ENCODE data around the gene ARHGAP26. TPM values are rescaled to one million over a fixed set of nuclear protein-coding genes. Genes with fewer than 3 reads are reported as not detected.

ARHGAP26 gene
- total RNA-seq, 3 donors from 2014 or later: 9.1 to 11.7 (median 9.7) TPM

GRCh38 chr5:142820447-142820846 is 50.3 kb downstream of the ARHGAP26 start:
- Mint-ChIP-seq H3K36me3 (ENCODE audit: insufficient read depth) (peaks cover 6% of the 10 kb centered on the region), H3K9me3 (peaks cover 5% of the 10 kb centered on the region), H3K27me3 (ENCODE audit: low read depth) (no peaks in the 10 kb centered on the region), H3K4me3 (no peak overlapping the region), H3K4me1 (ENCODE audit: low read depth) (peaks cover 51% of the 10 kb centered on the region)
- no peak for DNase-seq
- no peak for ATAC-seq

GRCh38 chr5:142821034-142821732 is 51.0 kb downstream of the ARHGAP26 start:
- peaks cover 5% of the 10 kb centered on the region for H3K36me3 Mint-ChIP-seq (ENCODE audit: insufficient read depth)
- no peak overlapping the region for H3K4me3 Mint-ChIP-seq
- ATAC-seq: no peak
- peaks cover 5% of the 10 kb centered on the region for H3K9me3 Mint-ChIP-seq
- no peaks in the 10 kb centered on the region for H3K27me3 Mint-ChIP-seq (ENCODE audit: low read depth)
- DNase-seq: no peak
- peaks cover 57% of the 10 kb centered on the region for H3K4me1 Mint-ChIP-seq (ENCODE audit: low read depth)

GRCh38 chr5:142821733-142822487 is 51.7 kb downstream of the ARHGAP26 start:
- peaks cover 58% of the 10 kb centered on the region for H3K4me1 Mint-ChIP-seq (ENCODE audit: low read depth)
- peaks cover 3% of the 10 kb centered on the region for H3K36me3 Mint-ChIP-seq (ENCODE audit: insufficient read depth)
- no peak for DNase-seq
- H3K4me3 Mint-ChIP-seq: no peak overlapping the region
- ATAC-seq: peak; percentile 90 to 96
- H3K9me3 Mint-ChIP-seq: peaks cover 5% of the 10 kb centered on the region
- no peaks in the 10 kb centered on the region for H3K27me3 Mint-ChIP-seq (ENCODE audit: low read depth)

GRCh38 chr5:142823126-142823525 is 52.9 kb downstream of the ARHGAP26 start:
- Mint-ChIP-seq H3K9me3 (peaks cover 5% of the 10 kb centered on the region), H3K4me3 (no peak overlapping the region), H3K4me1 (ENCODE audit: low read depth) (peaks cover 68% of the 10 kb centered on the region), H3K27me3 (ENCODE audit: low read depth) (no peaks in the 10 kb centered on the region), H3K36me3 (ENCODE audit: insufficient read depth) (peaks cover 3% of the 10 kb centered on the region)
- ATAC-seq (no peak), DNase-seq (no peak)

- Mint-ChIP-seq H3K4me3 (no peak overlapping the region), H3K36me3 (ENCODE audit: insufficient read depth) (peaks cover 3% of the 10 kb centered on the region), H3K9me3 (peaks cover 5% of the 10 kb centered on the region), H3K27me3 (ENCODE audit: low read depth) (no peaks in the 10 kb centered on the region), H3K4me1 (ENCODE audit: low read depth) (peaks cover 73% of the 10 kb centered on the region)
- ATAC-seq (no peak), DNase-seq (no peak)
Observed at GRCh38 chr5:142823806-142824205, 53.6 kb downstream of the ARHGAP26 start.

- peaks cover 3% of the 10 kb centered on the region for H3K36me3 Mint-ChIP-seq (ENCODE audit: insufficient read depth)
- H3K9me3 Mint-ChIP-seq: peaks cover 5% of the 10 kb centered on the region
- peaks cover 77% of the 10 kb centered on the region for H3K4me1 Mint-ChIP-seq (ENCODE audit: low read depth)
- no peaks in the 10 kb centered on the region for H3K27me3 Mint-ChIP-seq (ENCODE audit: low read depth)
- H3K4me3 Mint-ChIP-seq: no peak overlapping the region
- DNase-seq (no peak), ATAC-seq (no peak)
Observed at GRCh38 chr5:142824391-142824790, 54.2 kb downstream of the ARHGAP26 start.

GRCh38 chr5:142825378-142826089 is 55.4 kb downstream of the ARHGAP26 start:
- H3K4me3 Mint-ChIP-seq: no peak overlapping the region
- no peaks in the 10 kb centered on the region for H3K27me3 Mint-ChIP-seq (ENCODE audit: low read depth)
- H3K4me1 Mint-ChIP-seq (ENCODE audit: low read depth): peaks cover 75% of the 10 kb centered on the region
- DNase-seq (no peak), ATAC-seq (no peak)
- peaks cover 4% of the 10 kb centered on the region for H3K9me3 Mint-ChIP-seq
- H3K36me3 Mint-ChIP-seq (ENCODE audit: insufficient read depth): no peaks in the 10 kb centered on the region

- ATAC-seq: no peak
Observed at GRCh38 chr5:142826093-142826492, 55.9 kb downstream of the ARHGAP26 start.

GRCh38 chr5:142826741-142827492 is 56.7 kb downstream of the ARHGAP26 start:
- DNase-seq: no peak
- Mint-ChIP-seq H3K4me1 (ENCODE audit: low read depth) (peaks cover 70% of the 10 kb centered on the region), H3K9me3 (no peaks in the 10 kb centered on the region), H3K4me3 (no peak overlapping the region), H3K36me3 (ENCODE audit: insufficient read depth) (no peaks in the 10 kb centered on the region), H3K27me3 (ENCODE audit: low read depth) (no peaks in the 10 kb centered on the region)
- peak; percentile 39 to 55 for ATAC-seq

More at GRCh38 chr5:142826093-142826492, 55.9 kb downstream of the ARHGAP26 start:
- peaks cover 71% of the 10 kb centered on the region for H3K4me1 Mint-ChIP-seq (ENCODE audit: low read depth)
- H3K27me3 Mint-ChIP-seq (ENCODE audit: low read depth): no peaks in the 10 kb centered on the region
- no peaks in the 10 kb centered on the region for H3K9me3 Mint-ChIP-seq
- no peaks in the 10 kb centered on the region for H3K36me3 Mint-ChIP-seq (ENCODE audit: insufficient read depth)
- DNase-seq: no peak
- no peak overlapping the region for H3K4me3 Mint-ChIP-seq

- Mint-ChIP-seq H3K9me3 (no peaks in the 10 kb centered on the region), H3K4me1 (ENCODE audit: low read depth) (peaks cover 68% of the 10 kb centered on the region), H3K27me3 (ENCODE audit: low read depth) (no peaks in the 10 kb centered on the region), H3K36me3 (ENCODE audit: insufficient read depth) (no peaks in the 10 kb centered on the region), H3K4me3 (no peak overlapping the region)
- no peak for DNase-seq
- ATAC-seq: no peak
Observed at GRCh38 chr5:142827934-142828576, 57.9 kb downstream of the ARHGAP26 start.

GRCh38 chr5:142828797-142829535 is 58.8 kb downstream of the ARHGAP26 start:
- H3K36me3 Mint-ChIP-seq (ENCODE audit: insufficient read depth): no peaks in the 10 kb centered on the region
- H3K4me3 Mint-ChIP-seq: no peak overlapping the region
- no peak for DNase-seq
- peaks cover 64% of the 10 kb centered on the region for H3K4me1 Mint-ChIP-seq (ENCODE audit: low read depth)
- no peaks in the 10 kb centered on the region for H3K9me3 Mint-ChIP-seq
- H3K27me3 Mint-ChIP-seq (ENCODE audit: low read depth): no peaks in the 10 kb centered on the region
- ATAC-seq: no peak

GRCh38 chr5:142829801-142830220 is 59.6 kb downstream of the ARHGAP26 start:
- DNase-seq: no peak
- no peak for ATAC-seq
- Mint-ChIP-seq H3K4me3 (no peak overlapping the region), H3K9me3 (no peaks in the 10 kb centered on the region), H3K36me3 (ENCODE audit: insufficient read depth) (no peaks in the 10 kb centered on the region), H3K4me1 (ENCODE audit: low read depth) (peaks cover 60% of the 10 kb centered on the region), H3K27me3 (ENCODE audit: low read depth) (no peaks in the 10 kb centered on the region)
